H9 (cell line): Measurements from ENCODE around the gene TM4SF1. TPM values are rescaled to one million over a fixed set of nuclear protein-coding genes. Genes with fewer than 3 reads are reported as not detected.

Source experiments
- DNase-seq: peaks from one replicate; pipeline ENCODE4 v3.0.0-alpha.2; 2017
- H2AFZ ChIP-seq: one replicate; pipeline ENCODE4 v1.6.1; 2013; ENCODE audit warnings: mild to moderate bottlenecking, low read length, control low read depth, moderate library complexity
- H2AK5ac ChIP-seq: 2 replicates; pipeline ENCODE4 v1.6.1; 2013; ENCODE audit warnings: low read length, control low read depth, mixed read lengths; ENCODE audit not compliant: insufficient read length
- H2BK120ac ChIP-seq: one replicate; pipeline ENCODE4 v1.6.1; 2013; ENCODE audit warnings: low read depth, mild to moderate bottlenecking, low read length, control low read depth, inconsistent platforms; ENCODE audit not compliant: poor library complexity, severe bottlenecking
- H2BK12ac ChIP-seq: 2 replicates; pipeline ENCODE4 v1.6.1; 2013; ENCODE audit warnings: low read length, control low read depth, mixed read lengths, low read depth; ENCODE audit not compliant: insufficient read length
- H2BK15ac ChIP-seq: 2 replicates; pipeline ENCODE4 v1.6.1; 2013; ENCODE audit warnings: low read depth, low read length, control low read depth
- H2BK20ac ChIP-seq: one replicate; pipeline ENCODE4 v1.6.1; 2013; ENCODE audit warnings: low read depth, mild to moderate bottlenecking, low read length, control low read depth, inconsistent platforms; ENCODE audit not compliant: poor library complexity, severe bottlenecking
- H2BK5ac ChIP-seq: 2 replicates; pipeline ENCODE4 v1.6.1; 2013; ENCODE audit warnings: low read length, control low read depth, mixed read lengths; ENCODE audit not compliant: insufficient read length
- H3K14ac ChIP-seq: 2 replicates; pipeline ENCODE4 v1.6.1; 2013; ENCODE audit warnings: low read length, control low read depth; ENCODE audit not compliant: insufficient read depth
- H3K18ac ChIP-seq: 2 replicates; pipeline ENCODE4 v1.6.1; 2013; ENCODE audit warnings: low read depth, mild to moderate bottlenecking, mixed read lengths, low read length, control low read depth; ENCODE audit not compliant: insufficient read length
- H3K23ac ChIP-seq: 2 replicates; pipeline ENCODE4 v1.6.1; 2013; ENCODE audit warnings: low read length, control low read depth, mixed read lengths, low read depth; ENCODE audit not compliant: insufficient read length
- H3K23me2 ChIP-seq: 2 replicates; pipeline ENCODE4 v1.6.1; 2013; ENCODE audit warnings: low read depth, mild to moderate bottlenecking, mixed read lengths, low read length, control low read depth; ENCODE audit not compliant: insufficient read length, poor library complexity, severe bottlenecking
- H3K27ac ChIP-seq: 2 replicates; pipeline ENCODE4 v1.5.1; 2013; ENCODE audit warnings: low read length, control low read depth, mixed read lengths, low read depth; ENCODE audit not compliant: insufficient read length
- H3K27me3 ChIP-seq: 2 replicates; pipeline ENCODE4 v1.6.1; 2013; ENCODE audit warnings: low read length, control low read depth, inconsistent platforms; ENCODE audit not compliant: insufficient read depth
- H3K4ac ChIP-seq: 2 replicates; pipeline ENCODE4 v1.6.1; 2013; ENCODE audit warnings: low read depth, mild to moderate bottlenecking, control low read depth, inconsistent platforms, low read length, moderate library complexity
- H3K4me1 ChIP-seq: 2 replicates; pipeline ENCODE4 v1.6.1; 2013; ENCODE audit warnings: low read length, control low read depth, inconsistent platforms; ENCODE audit not compliant: insufficient read depth
- H3K4me2 ChIP-seq: 2 replicates; pipeline ENCODE4 v1.6.1; 2013; ENCODE audit warnings: low read length, control low read depth, mixed read lengths; ENCODE audit not compliant: insufficient read length, insufficient read depth
- H3K56ac ChIP-seq: 2 replicates; pipeline ENCODE4 v1.6.1; 2013; ENCODE audit warnings: low read depth, mild to moderate bottlenecking, mixed read lengths, low read length, control low read depth; ENCODE audit not compliant: insufficient read length
- H3K79me1 ChIP-seq: 2 replicates; pipeline ENCODE4 v1.6.1; 2013; ENCODE audit warnings: low read depth, mild to moderate bottlenecking, moderate library complexity, low read length, control low read depth, inconsistent platforms; ENCODE audit not compliant: insufficient read depth, poor library complexity, severe bottlenecking
- H3K79me2 ChIP-seq: 2 replicates; pipeline ENCODE4 v1.6.1; 2013; ENCODE audit warnings: low read length, control low read depth, inconsistent platforms; ENCODE audit not compliant: insufficient read depth
- H3K9ac ChIP-seq: 2 replicates; pipeline ENCODE4 v1.6.1; 2013; ENCODE audit warnings: low read length, control low read depth, mixed read lengths; ENCODE audit not compliant: insufficient read length; ENCODE audit errors: extremely low read depth
- H3K9me3 ChIP-seq: one replicate; pipeline ENCODE4 v1.6.1; 2013; ENCODE audit warnings: low read depth, low read length, inconsistent platforms; ENCODE audit not compliant: control insufficient read depth
- H3T11ph ChIP-seq: one replicate; pipeline ENCODE4 v1.6.1; 2013; ENCODE audit warnings: mild to moderate bottlenecking, low read length, control low read depth, inconsistent platforms
- H4K20me1 ChIP-seq: one replicate; pipeline ENCODE4 v1.6.1; 2013; ENCODE audit not compliant: control insufficient read depth, insufficient read length, insufficient read depth
- H4K5ac ChIP-seq: 2 replicates; pipeline ENCODE4 v1.6.1; 2013; ENCODE audit warnings: low read depth, mild to moderate bottlenecking, mixed read lengths, low read length, control low read depth; ENCODE audit not compliant: insufficient read length
- H4K8ac ChIP-seq: replicated peaks from 2 replicates; pipeline ENCODE4 v1.6.1; 2013; ENCODE audit warnings: low read length, control low read depth, mixed read lengths, low read depth; ENCODE audit not compliant: insufficient read length
- H4K91ac ChIP-seq: 2 replicates; pipeline ENCODE4 v1.6.1; 2013; ENCODE audit warnings: low read depth, mild to moderate bottlenecking, moderate library complexity, mixed read lengths, low read length, control low read depth; ENCODE audit not compliant: insufficient read length
- H3K27ac Mint-ChIP-seq, 3 experiments: 2 replicates in 2 of 3; 3 replicates in 1 of 3; pipeline ENCODE4 v1.8.0; 2020 to 2021; ENCODE audit warnings: mixed read lengths in 3 of 3, mild to moderate bottlenecking in 1 of 3, moderate library complexity in 1 of 3
- H3K27me3 Mint-ChIP-seq: 2 replicates; pipeline ENCODE4 v1.8.0; 2021; ENCODE audit warnings: low read depth, mild to moderate bottlenecking, moderate library complexity, mixed read lengths
- H3K36me3 Mint-ChIP-seq, 3 experiments: 2 replicates in 2 of 3; 3 replicates in 1 of 3; pipeline ENCODE4 v1.8.0; 2020 to 2021; ENCODE audit warnings: low read depth in 3 of 3, mixed read lengths in 3 of 3; ENCODE audit not compliant: insufficient read depth in 1 of 3
- H3K4me1 Mint-ChIP-seq, 2 experiments: 2 replicates each; pipeline ENCODE4 v1.8.0; 2020; ENCODE audit warnings: mixed read lengths in 2 of 2
- H3K4me3 Mint-ChIP-seq, 2 experiments: 2 replicates in 1 of 2; 3 replicates in 1 of 2; pipeline ENCODE4 v1.8.0; 2020 to 2021; ENCODE audit warnings: mild to moderate bottlenecking in 2 of 2, mixed read lengths in 2 of 2, moderate library complexity in 1 of 2
- H3K9me3 Mint-ChIP-seq, 2 experiments: 2 replicates in 1 of 2; 3 replicates in 1 of 2; pipeline ENCODE4 v1.8.0; 2020; ENCODE audit warnings: mild to moderate bottlenecking in 2 of 2, mixed read lengths in 2 of 2, moderate library complexity in 1 of 2
- CTCF ChIP-seq: fragments of 200-600 bp; sonication (generic); conservative IDR thresholded peaks from 3 replicates; pipeline ENCODE4 v1.8.0; 2021; ENCODE audit warnings: antibody characterized with exemption, mild to moderate bottlenecking
- WGBS: extraction: QIAGEN DNeasy Blood & Tissue Kit; methylation state at CpG from one replicate; pipeline ENCODE4 v1.1.7; 2013; ENCODE audit warnings: missing lambda C conversion rate, low lambda C conversion rate, mixed read lengths; ENCODE audit not compliant: insufficient read length; ENCODE audit errors: extremely low coverage; 5-methylcytosine and 5-hydroxymethylcytosine counted together
- total RNA-seq: library from RNA; stranded (reverse); gene quantifications from 2 replicates; pipeline ENCODE4 v1.2.1, GENCODE V29; 2021

Gene TM4SF1
- total RNA-seq, 1 experiment from 2014 or later = 1.2 TPM

GRCh38 chr3:149426325-149426724 is 48.9 kb upstream of the TM4SF1 start:
- H3K4me3 Mint-ChIP-seq = no peak overlapping the region
- no peak overlapping the region for H2BK5ac ChIP-seq
- H3K4me2 ChIP-seq = no peak overlapping the region
- no peaks in the 10 kb centered on the region for H3K23me2 ChIP-seq
- no peak for TF ChIP-seq CTCF
- H3K4me1 ChIP-seq = no peaks in the 10 kb centered on the region
- no peak for DNase-seq
- no peaks in the 10 kb centered on the region for H3K9me3 ChIP-seq
- H2BK120ac ChIP-seq = no peak overlapping the region
- H3K27me3 Mint-ChIP-seq = no peaks in the 10 kb centered on the region
- H2AFZ ChIP-seq = no peak overlapping the region
- no peak overlapping the region for H2AK5ac ChIP-seq
- WGBS = no CpG with 5 or more reads among the region's 2 CpGs
- peak overlapping the region in 1 of 3 experiments; percentile 40; a peak in 1 of 7 replicates for H3K27ac Mint-ChIP-seq
- no peak overlapping the region for H4K8ac ChIP-seq
- no peaks in the 10 kb centered on the region for H3K36me3 Mint-ChIP-seq
- H3K4ac ChIP-seq = no peak overlapping the region
- peaks cover 6 to 9% of the 10 kb centered on the region in 2 experiments; a peak in 3 of 4 replicates for H3K4me1 Mint-ChIP-seq
- no peak overlapping the region for H3K14ac ChIP-seq
- no peak overlapping the region for H2BK15ac ChIP-seq
- H3K9ac ChIP-seq = no peak overlapping the region
- H3K56ac ChIP-seq = no peak overlapping the region
- H4K91ac ChIP-seq = no peak overlapping the region
- no peak overlapping the region for H3T11ph ChIP-seq
- H3K27ac ChIP-seq = no peak overlapping the region
- H3K27me3 ChIP-seq = no peaks in the 10 kb centered on the region
- H4K20me1 ChIP-seq = no peaks in the 10 kb centered on the region
- H4K5ac ChIP-seq = no peak overlapping the region
- no peaks in the 10 kb centered on the region for H3K79me2 ChIP-seq
- no peak overlapping the region for H2BK12ac ChIP-seq
- no peaks in the 10 kb centered on the region for H3K79me1 ChIP-seq
- H3K9me3 Mint-ChIP-seq = no peaks in the 10 kb centered on the region; a peak in 1 of 5 replicates
- no peak overlapping the region for H3K23ac ChIP-seq
- H2BK20ac ChIP-seq = no peak overlapping the region
- H3K18ac ChIP-seq = no peak overlapping the region
